ENCODE results near the gene STRIP1.

Gene STRIP1

GRCh38 chr1:110008971-110009565, 25.4 kb upstream of the STRIP1 start:
- no peak for TF ChIP-seq CTCF (conservative IDR thresholded peaks at IDR 0.05; ENCODE audit: low read length)
- no peak for DNase-seq (ENCODE audit: low read depth)
- no peak overlapping the region for H3K4me3 ChIP-seq (ENCODE audit: low read length)

DNA sequence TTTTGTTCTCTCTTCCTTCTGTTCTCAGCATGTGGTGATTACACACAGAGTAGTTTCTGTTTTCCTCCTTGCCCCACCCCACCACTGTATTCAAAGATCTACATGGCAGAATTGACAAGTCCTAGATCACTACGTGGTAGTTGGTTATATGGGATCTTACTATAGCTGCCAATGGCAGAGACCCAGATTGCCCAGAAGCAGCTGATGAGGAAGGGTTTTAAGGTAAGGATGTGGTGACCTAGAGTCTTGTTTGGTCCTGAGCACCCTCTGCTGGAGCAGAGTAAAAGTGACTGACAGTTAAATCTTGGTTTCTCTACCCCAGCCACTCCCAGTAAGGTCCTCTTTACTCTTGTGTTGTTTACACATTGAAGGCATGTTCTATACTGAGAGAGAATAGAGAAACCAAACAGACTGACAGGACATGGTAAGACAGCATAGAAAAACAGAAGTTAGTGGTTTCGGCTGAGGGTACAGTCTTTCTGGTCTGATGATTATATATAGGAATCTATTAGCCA, 22.8 kb upstream of the STRIP1 start:
- TF ChIP-seq CTCF (conservative IDR thresholded peaks at IDR 0.05; ENCODE audit: low read length) = peak; percentile 73
- peak; percentile 66 for DNase-seq (ENCODE audit: low read depth)
- H3K4me3 ChIP-seq (ENCODE audit: low read length) = no peak overlapping the region

GRCh38 chr1:110012100-110012780, 22.2 kb upstream of the STRIP1 start:
- H3K4me3 ChIP-seq (ENCODE audit: low read length) = no peak overlapping the region
- no peak for DNase-seq (ENCODE audit: low read depth)
- no peak for TF ChIP-seq CTCF (conservative IDR thresholded peaks at IDR 0.05; ENCODE audit: low read length)

- no peak overlapping the region for H3K4me3 ChIP-seq (ENCODE audit: low read length)
- no peak for DNase-seq (ENCODE audit: low read depth)
- TF ChIP-seq CTCF (conservative IDR thresholded peaks at IDR 0.05; ENCODE audit: low read length) = no peak
These were observed 16.6 kb upstream of the STRIP1 start for GRCh38 chr1:110017792-110018191.

DNA sequence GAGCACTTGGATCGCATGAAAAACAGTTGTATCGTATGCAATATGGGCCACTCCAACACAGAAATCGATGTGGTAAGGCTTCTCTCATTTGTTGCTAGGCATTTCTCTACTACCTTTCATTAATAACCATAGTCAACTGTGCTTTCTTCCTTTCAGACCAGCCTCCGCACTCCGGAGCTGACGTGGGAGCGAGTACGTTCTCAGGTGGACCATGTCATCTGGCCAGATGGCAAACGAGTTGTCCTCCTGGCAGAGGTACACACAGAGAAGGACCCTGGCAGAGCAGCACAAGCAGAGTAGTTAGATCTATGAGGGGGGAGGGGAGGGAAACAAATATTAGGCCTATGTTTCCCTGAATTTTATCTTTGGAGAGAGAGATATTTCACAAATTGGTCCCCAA, 16.0 kb upstream of the STRIP1 start:
- TF ChIP-seq CTCF (conservative IDR thresholded peaks at IDR 0.05; ENCODE audit: low read length) = no peak
- H3K4me3 ChIP-seq (ENCODE audit: low read length) = no peak overlapping the region
- no peak for DNase-seq (ENCODE audit: low read depth)

DNA sequence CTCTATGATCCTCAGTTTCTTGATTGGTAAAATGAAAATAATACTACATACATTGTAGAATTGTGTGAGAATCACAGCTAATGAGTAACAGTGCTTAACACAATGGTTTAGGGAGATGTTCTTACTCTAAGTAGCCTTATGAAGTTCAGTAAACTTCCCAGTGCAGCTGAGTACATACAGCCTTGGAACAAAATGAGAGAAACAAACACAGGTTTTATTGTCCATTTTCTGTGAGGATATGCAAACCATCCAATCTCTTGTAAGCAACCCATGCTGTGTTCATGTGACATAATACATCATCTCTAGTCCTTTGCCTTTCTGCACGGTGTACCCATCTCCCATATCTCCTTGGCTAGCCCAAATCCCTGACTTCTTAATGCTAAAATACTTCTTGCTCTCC, 14.7 kb upstream of the STRIP1 start:
- TF ChIP-seq CTCF (conservative IDR thresholded peaks at IDR 0.05; ENCODE audit: low read length) = no peak
- H3K4me3 ChIP-seq (ENCODE audit: low read length) = no peak overlapping the region
- no peak for DNase-seq (ENCODE audit: low read depth)

GRCh38 chr1:110021285-110021684, 13.1 kb upstream of the STRIP1 start:
- no peak for TF ChIP-seq CTCF (conservative IDR thresholded peaks at IDR 0.05; ENCODE audit: low read length)
- no peak overlapping the region for H3K4me3 ChIP-seq (ENCODE audit: low read length)
- no peak for DNase-seq (ENCODE audit: low read depth)
